Ovary (tissue), 3 donors: Measurements from ENCODE around the gene AKAP9.

ENCODE experiments used
- CTCF ChIP-seq, 3 donors: fragments of 450-650 bp in 2 of 3; fragments of 200-600 bp in 1 of 3; IDR thresholded peaks; one replicate each; pipeline versions ENCODE4 v1.5.1 to v1.8.0; 2016 to 2022; ENCODE audit warnings: antibody characterized with exemption in 3 of 3, mild to moderate bottlenecking in 1 of 3
- EP300 ChIP-seq: sonication (generic); formaldehyde crosslinking; IDR thresholded peaks from one replicate; pipeline ENCODE4 v1.6.1; 2017; ENCODE audit warnings: antibody characterized with exemption
- POLR2A ChIP-seq: fragments of 450-650 bp; IDR thresholded peaks from one replicate; pipeline ENCODE4 v1.6.1; 2017; ENCODE audit warnings: antibody characterized with exemption, mild to moderate bottlenecking, moderate library complexity
- donor health status: DM: no; HTN: no; CAD: no.

- no peak for TF ChIP-seq CTCF (IDR thresholded peaks at IDR 0.05)
- no peak for TF ChIP-seq EP300
- TF ChIP-seq POLR2A, result no peak
Observed at GRCh38 chr7:92044148-92044547, 103.5 kb downstream of the AKAP9 start.
